ENCODE data around the gene TECR.

The TECR gene

GRCh38 chr19:14575428-14575980 is 46.1 kb downstream of the TECR start:
- TF ChIP-seq CTCF (IDR thresholded peaks at IDR 0.05): no peak

GRCh38 chr19:14576363-14576762 is 47.0 kb downstream of the TECR start:
- no peak for TF ChIP-seq CTCF (IDR thresholded peaks at IDR 0.05)

GRCh38 chr19:14577264-14577663 is 47.9 kb downstream of the TECR start:
- no peak for TF ChIP-seq CTCF (IDR thresholded peaks at IDR 0.05)

DNA sequence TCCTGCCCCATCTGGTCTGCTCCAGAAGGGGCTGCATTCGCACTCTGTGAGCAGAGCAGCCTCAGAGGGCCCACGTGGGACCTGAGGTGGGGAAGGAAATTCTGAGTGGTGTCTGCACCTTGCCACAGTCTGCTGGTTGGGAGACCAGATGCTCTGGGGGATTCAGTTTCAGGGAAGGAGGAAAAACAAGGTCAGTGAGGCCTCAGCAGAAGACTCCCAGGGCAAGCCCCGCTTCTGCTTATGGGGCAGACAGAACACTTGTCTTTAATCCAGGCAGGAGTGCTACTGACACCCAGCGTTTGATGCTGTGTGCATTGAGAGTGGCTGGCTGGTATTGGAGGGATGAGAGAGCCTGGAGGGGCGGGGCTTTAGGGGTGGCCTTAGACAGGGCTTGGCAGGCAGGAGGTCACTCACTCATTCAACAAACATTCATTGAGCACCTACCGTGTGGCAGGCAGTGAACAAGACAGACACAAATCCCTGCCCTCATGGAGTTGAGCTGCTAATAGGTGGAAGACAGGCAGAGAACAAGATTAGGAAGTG is 48.6 kb downstream of the TECR start:
- TF ChIP-seq CTCF (IDR thresholded peaks at IDR 0.05): no peak

DNA sequence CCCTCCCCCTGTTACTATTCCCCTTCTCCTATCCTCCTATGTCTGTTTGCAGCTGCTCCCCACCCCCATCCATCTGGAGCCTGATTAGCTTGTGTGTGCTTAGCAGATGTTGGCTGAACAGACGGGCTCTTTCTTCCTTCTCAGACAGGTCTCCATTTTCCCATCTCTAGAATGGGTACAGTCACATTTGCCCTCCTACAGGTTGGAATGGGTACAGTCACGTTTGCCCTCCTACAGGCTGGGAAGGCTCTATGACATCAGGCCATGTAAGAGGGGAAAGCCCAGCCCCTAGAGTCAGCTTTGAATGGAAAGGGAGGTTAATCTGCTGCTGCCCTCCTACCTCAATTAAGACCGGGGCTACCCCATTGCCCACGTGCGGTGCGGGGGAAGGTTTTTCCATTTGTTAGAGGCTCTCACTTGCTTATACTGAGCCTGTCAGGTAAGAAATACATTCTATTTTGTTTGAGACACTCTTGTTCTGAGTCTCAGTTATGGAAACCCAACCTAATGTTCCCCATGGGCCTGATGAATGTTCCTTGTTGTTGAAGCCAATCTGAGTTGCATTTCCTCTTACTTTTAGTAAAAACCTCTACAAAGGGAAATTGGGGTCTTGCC is 51.3 kb downstream of the TECR start:
- no peak for TF ChIP-seq CTCF (IDR thresholded peaks at IDR 0.05)

DNA sequence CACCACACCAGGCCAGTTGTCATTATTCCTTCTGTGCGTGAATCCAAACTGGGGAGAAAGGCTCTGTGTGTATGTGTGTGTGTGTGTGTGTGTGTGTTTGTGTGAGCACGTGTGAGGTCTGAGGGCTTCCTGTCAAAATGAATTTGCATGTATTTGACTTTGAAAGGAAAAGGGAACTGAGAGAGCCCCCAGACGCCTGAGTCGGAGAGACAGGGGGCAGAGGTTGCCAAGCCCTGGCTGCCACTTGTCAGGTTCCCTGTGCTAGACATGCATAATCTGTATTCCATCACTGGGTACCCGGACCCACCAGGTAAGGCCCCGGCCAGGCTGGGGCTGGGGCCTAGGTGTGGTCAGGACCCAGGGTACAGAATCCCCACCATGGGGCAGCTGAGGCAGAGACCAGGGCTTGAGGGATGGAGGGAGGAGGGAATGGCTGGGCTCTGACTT is 53.5 kb downstream of the TECR start, which contains the start of gene CLEC17A:
Gene CLEC17A, plus strand, starts transcription at position 191 of the 447 bp plus-strand sequence. Its CDS starts 77 bp downstream, at position 268.
- no peak for TF ChIP-seq CTCF (IDR thresholded peaks at IDR 0.05)

DNA sequence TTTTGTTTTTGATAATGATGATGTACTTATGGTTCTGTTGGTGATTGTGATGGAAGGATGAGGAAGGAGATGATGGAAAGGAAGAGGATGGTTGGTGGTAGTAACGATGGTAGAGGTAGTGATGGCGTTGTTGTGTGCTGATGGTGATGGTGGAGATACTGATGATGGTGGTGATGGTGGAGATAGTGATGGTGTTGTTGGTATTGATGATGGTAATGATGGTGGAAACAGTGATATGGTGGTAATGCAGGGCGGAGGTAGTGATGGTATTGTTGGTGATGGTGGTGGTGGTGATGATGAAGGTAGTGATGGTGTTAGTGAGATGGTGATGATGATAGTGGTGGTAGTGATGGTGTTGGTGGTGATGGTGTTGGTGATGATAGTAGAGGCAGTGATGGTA is 66.2 kb downstream of the TECR start:
- no peak for TF ChIP-seq CTCF (IDR thresholded peaks at IDR 0.05)
